K562 (cell line): ENCODE results near the gene HEXIM2. TPM values are rescaled to one million over a fixed set of nuclear protein-coding genes. Genes with fewer than 3 reads are reported as not detected.

Source experiments
- ATF4 ChIP-seq: fragments of 450-650 bp; formaldehyde crosslinking; IDR thresholded peaks from 2 replicates; pipeline ENCODE4 v1.4.0; 2022; ENCODE audit warnings: mild to moderate bottlenecking, moderate library complexity
- CBX5 ChIP-seq: IDR thresholded peaks from 2 replicates; pipeline ENCODE4 v1.6.1; 2014; ENCODE audit warnings: low read depth, borderline replicate concordance
- CREM ChIP-seq: IDR thresholded peaks from 2 replicates; pipeline ENCODE4 v1.6.1; 2014; ENCODE audit warnings: antibody characterized with exemption, low read depth
- CTCF ChIP-seq, 3 experiments: IDR thresholded peaks in 2 of 3; conservative IDR thresholded peaks in 1 of 3; 2 replicates each; pipeline ENCODE4 v1.5.1; 2011 to 2012; ENCODE audit warnings: low read length in 3 of 3, mild to moderate bottlenecking in 3 of 3, control low read depth in 2 of 3, improper control_type of control experiment in 1 of 3, inconsistent platforms in 1 of 3, low read depth in 1 of 3, mixed read lengths in 1 of 3, moderate library complexity in 1 of 3; ENCODE audit not compliant: insufficient read depth in 2 of 3
- ELF4 ChIP-seq: fragments of 450-650 bp; formaldehyde crosslinking; IDR thresholded peaks from 2 replicates; pipeline ENCODE4 v1.4.0; 2022; ENCODE audit warnings: missing genetic modification characterization
- ESRRA ChIP-seq: fragments of 450-650 bp; IDR thresholded peaks from 2 replicates; pipeline ENCODE4 v1.6.1; 2014; ENCODE audit warnings: low read depth, mild to moderate bottlenecking, moderate library complexity, borderline replicate concordance
- FOXK1 ChIP-seq: sonication (generic); formaldehyde crosslinking; IDR thresholded peaks from 2 replicates; pipeline ENCODE4 v1.8.0; 2022; ENCODE audit warnings: missing genetic modification reagents, mild to moderate bottlenecking, borderline replicate concordance
- GATAD2B ChIP-seq: fragments of 450-650 bp; IDR thresholded peaks from 2 replicates; pipeline ENCODE4 v1.6.1; 2017; ENCODE audit warnings: mild to moderate bottlenecking, borderline replicate concordance
- HDAC1 ChIP-seq, 2 experiments: fragments of 450-650 bp; IDR thresholded peaks; 2 replicates each; pipeline ENCODE4 v1.6.1; 2016 to 2017; ENCODE audit warnings: inconsistent platforms in 1 of 2, mild to moderate bottlenecking in 1 of 2, moderate library complexity in 1 of 2
- NR2C1 ChIP-seq, 2 experiments: fragments of 450-650 bp; IDR thresholded peaks; 2 replicates each; pipeline ENCODE4 v1.6.1; 2017; ENCODE audit warnings: mild to moderate bottlenecking in 2 of 2, antibody characterized with exemption in 1 of 2, inconsistent platforms in 1 of 2, missing compliant biosample characterization in 1 of 2, missing genetic modification characterization in 1 of 2
- RAD21 ChIP-seq, 2 experiments: fragments of 250-450 bp in 1 of 2; fragments of 450-650 bp in 1 of 2; sonication (Bioruptor Pico) in 1 of 2; formaldehyde crosslinking in 1 of 2; IDR thresholded peaks in 1 of 2; conservative IDR thresholded peaks in 1 of 2; 2 replicates each; pipeline versions ENCODE4 v1.4.0 to v1.8.0; 2020 to 2022; ENCODE audit warnings: mild to moderate bottlenecking in 2 of 2, moderate library complexity in 1 of 2
- RB1 ChIP-seq: fragments of 450-650 bp; IDR thresholded peaks from 2 replicates; pipeline ENCODE4 v1.6.1; 2017; ENCODE audit warnings: low read depth, mild to moderate bottlenecking
- SAFB2 ChIP-seq: fragments of 200-400 bp; formaldehyde crosslinking; IDR thresholded peaks from 2 replicates; pipeline ENCODE4 v1.6.1; 2018; ENCODE audit warnings: borderline replicate concordance, low read length, low read depth, moderate library complexity; ENCODE audit not compliant: severe bottlenecking
- SETDB1 ChIP-seq: IDR thresholded peaks from one replicate; pipeline ENCODE4 v1.6.1; 2012; ENCODE audit warnings: low read length, control low read depth, inconsistent platforms
- SRSF1 ChIP-seq: fragments of 200-400 bp; formaldehyde crosslinking; IDR thresholded peaks from 2 replicates; pipeline ENCODE4 v1.6.1; 2017; ENCODE audit warnings: mild to moderate bottlenecking, low read depth, low read length, moderate library complexity
- TBP ChIP-seq: optimal IDR thresholded peaks from 2 replicates; pipeline ENCODE3; 2011; ENCODE audit warnings: low read depth, low read length, improper control_type of control experiment
- THRB ChIP-seq: fragments of 450-650 bp; formaldehyde crosslinking; conservative IDR thresholded peaks from 2 replicates; pipeline ENCODE4 v1.4.0; 2022; ENCODE audit warnings: mild to moderate bottlenecking, missing genetic modification characterization
- TRIM24 ChIP-seq, 2 experiments: fragments of 450-650 bp; IDR thresholded peaks; 2 replicates each; pipeline ENCODE4 v1.6.1; 2016
- USF2 ChIP-seq: sonication (generic); formaldehyde crosslinking; IDR thresholded peaks from 2 replicates; pipeline ENCODE4 v1.5.0; 2020; ENCODE audit warnings: missing genetic modification reagents
- YY1 ChIP-seq, 3 experiments: IDR thresholded peaks; 2 replicates each; pipeline ENCODE4 v1.6.1; 2011; ENCODE audit warnings: low read length in 2 of 3, mild to moderate bottlenecking in 2 of 3, moderate library complexity in 2 of 3, borderline replicate concordance in 1 of 3, control low read depth in 1 of 3, low read depth in 1 of 3; ENCODE audit not compliant: insufficient read depth in 3 of 3, insufficient replicate concordance in 2 of 3, control insufficient read depth in 1 of 3, insufficient read length in 1 of 3; ENCODE audit errors: extremely low read depth in 1 of 3
- ZNF707 ChIP-seq: fragments of 250-450 bp; sonication (Bioruptor Pico); conservative IDR thresholded peaks from 2 replicates; pipeline ENCODE4 v1.8.0; 2022; ENCODE audit warnings: inconsistent platforms, mild to moderate bottlenecking, moderate library complexity
- polyA plus RNA-seq, 8 experiments: library from polyadenylated mRNA; depleted of rRNA in 4 of 8; stranded (reverse) in 5 of 8; unstranded in 3 of 8; fragments of >200 nt; fragmentation: Nextera tagmentation in 2 of 8; fragmentation: Illumina TruSeq in 1 of 8; extraction: Ambion mirVana in 2 of 8; extraction: Trizol in 1 of 8; gene quantifications; 2 replicates each; pipeline versions ENCODE4 v1.2.1 to v1.2.3, GENCODE V29; 2011 to 2014; ENCODE audit warnings: inconsistent platforms in 1 of 8, missing spikeins in 1 of 8
- total RNA-seq, 7 experiments: library from RNA; depleted of rRNA in 6 of 7; stranded (reverse); fragments of >200 nt in 6 of 7; fragmentation: Illumina TruSeq in 2 of 7; extraction: Trizol in 2 of 7; gene quantifications; 2 replicates each; pipeline versions ENCODE4 v1.2.1 to v1.2.3, GENCODE V29; 2011 to 2021; ENCODE audit warnings: low replicate concordance in 1 of 7

HEXIM2 gene
- total and polyA plus RNA-seq, 9 of the 15 experiments (the other 6 are each of a cell fraction or from before 2014, with no cell fraction given): 0.69 to 3.4 (median 1.1) TPM; not detected in 2

- TF ChIP-seq USF2 (CRISPR knock-in tag) (no peak), TBP (peak; percentile 24), FOXK1 (CRISPR knock-in tag) (no peak), RAD21 (CRISPR knock-in tag; conservative IDR thresholded peaks at IDR 0.05 in 1 of 2, IDR thresholded peaks at IDR 0.05 in 1 of 2) (peak; percentile 92 to 98), SAFB2 (no peak), ATF4 (CRISPR knock-in tag) (no peak), SETDB1 (no peak), ELF4 (CRISPR knock-in tag) (no peak), YY1 (IDR thresholded peaks at IDR 0.05; ENCODE audit: borderline replicate concordance in 1 of 3, control insufficient read depth in 1 of 3, extremely low read depth in 1 of 3, insufficient read depth in 3 of 3, insufficient read length in 1 of 3, insufficient replicate concordance in 2 of 3, low read depth in 1 of 3, low read length in 2 of 3) (peak in 1 of 3 experiments; percentile 9), HDAC1 (IDR thresholded peaks at IDR 0.05) (no peak), RB1 (0 out of 2 replicates have a peak, but pooled peaks have one; percentile 32), SRSF1 (no peak), CTCF (IDR thresholded peaks at IDR 0.05 in 2 of 3, conservative IDR thresholded peaks at IDR 0.05 in 1 of 3; ENCODE audit: insufficient read depth in 2 of 3, low read depth in 1 of 3, low read length in 3 of 3) (peak; percentile 92 to 96 (median 96)), ESRRA (no peak), ZNF707 (CRISPR knock-in tag) (no peak), GATAD2B (0 out of 2 replicates have a peak, but pooled peaks have one; percentile 42), CBX5 (no peak), THRB (CRISPR knock-in tag) (no peak), NR2C1 (IDR thresholded peaks at IDR 0.05) (no peak), NR2C1 (tag; IDR thresholded peaks at IDR 0.05) (no peak), TRIM24 (IDR thresholded peaks at IDR 0.05) (no peak), CREM (peak; percentile 62; the same call in 1 of the 2 replicates)
These were observed 57.4 kb downstream of the HEXIM2 start (continued) for GRCh38 chr17:45218895-45219661.
